ENCODE data around the gene LRP1.

LRP1 gene

GRCh38 chr12:57170927-57171326 lies 42.6 kb downstream of the LRP1 start:
- no peak for TF ChIP-seq CTCF (IDR thresholded peaks at IDR 0.05; ENCODE audit: borderline replicate concordance, insufficient read depth, low read depth, low read length)
- H3K4me3 ChIP-seq (ENCODE audit: low read depth, low read length): no peak overlapping the region

GRCh38 chr12:57171668-57172067 lies 43.4 kb downstream of the LRP1 start:
- no peak overlapping the region for H3K4me3 ChIP-seq (ENCODE audit: low read depth, low read length)
- TF ChIP-seq CTCF (IDR thresholded peaks at IDR 0.05; ENCODE audit: borderline replicate concordance, insufficient read depth, low read depth, low read length): no peak

- no peak overlapping the region for H3K4me3 ChIP-seq (ENCODE audit: low read depth, low read length)
- peak; percentile 66; the same call in 1 of the 2 replicates for TF ChIP-seq CTCF (IDR thresholded peaks at IDR 0.05; ENCODE audit: borderline replicate concordance, insufficient read depth, low read depth, low read length)
Measured at GRCh38 chr12:57173089-57173488, 44.8 kb downstream of the LRP1 start.

- no peak overlapping the region for H3K4me3 ChIP-seq (ENCODE audit: low read depth, low read length)
- no peak for TF ChIP-seq CTCF (IDR thresholded peaks at IDR 0.05; ENCODE audit: borderline replicate concordance, insufficient read depth, low read depth, low read length)
Measured at GRCh38 chr12:57173683-57174082, 45.4 kb downstream of the LRP1 start.

- H3K4me3 ChIP-seq (ENCODE audit: low read depth, low read length): no peak overlapping the region
- TF ChIP-seq CTCF (IDR thresholded peaks at IDR 0.05; ENCODE audit: borderline replicate concordance, insufficient read depth, low read depth, low read length): peak; percentile 72
Measured at GRCh38 chr12:57175428-57176138, 47.3 kb downstream of the LRP1 start.

- no peak overlapping the region for H3K4me3 ChIP-seq (ENCODE audit: low read depth, low read length)
- no peak for TF ChIP-seq CTCF (IDR thresholded peaks at IDR 0.05; ENCODE audit: borderline replicate concordance, insufficient read depth, low read depth, low read length)
Measured at GRCh38 chr12:57176139-57176477, 47.8 kb downstream of the LRP1 start.

GRCh38 chr12:57176846-57177245 lies 48.6 kb downstream of the LRP1 start:
- TF ChIP-seq CTCF (IDR thresholded peaks at IDR 0.05; ENCODE audit: borderline replicate concordance, insufficient read depth, low read depth, low read length): no peak
- no peak overlapping the region for H3K4me3 ChIP-seq (ENCODE audit: low read depth, low read length)

Measured in GM12875 (cell line).